ENCODE results near the gene CACNA1B.

GRCh38 chr9:138074516-138074915 is 196.9 kb downstream of the CACNA1B start:
- TF ChIP-seq CTCF (IDR thresholded peaks at IDR 0.05) = no peak
- no peak for TF ChIP-seq EP300 (IDR thresholded peaks at IDR 0.05)
